HepG2 (cell line): ENCODE data around the gene DHRS12. TPM values are rescaled to one million over a fixed set of nuclear protein-coding genes. Genes with fewer than 3 reads are reported as not detected.

Experiments
- DNMT1 ChIP-seq: sonication (generic); formaldehyde crosslinking; IDR thresholded peaks from 2 replicates; pipeline ENCODE4 v1.5.1; 2020; ENCODE audit warnings: mild to moderate bottlenecking, missing genetic modification reagents
- EHMT2 ChIP-seq: fragments of 200-600 bp; sonication (generic); IDR thresholded peaks from 2 replicates; pipeline ENCODE4 v1.7.0; 2017; ENCODE audit warnings: antibody characterized with exemption, low read depth, low read length, borderline replicate concordance
- FOSL1 ChIP-seq: sonication (generic); formaldehyde crosslinking; IDR thresholded peaks from 2 replicates; pipeline ENCODE4 v1.9.0; 2021; ENCODE audit warnings: missing genetic modification reagents, borderline replicate concordance
- FOSL2 ChIP-seq: sonication (generic); formaldehyde crosslinking; IDR thresholded peaks from 2 replicates; pipeline ENCODE4 v1.4.0; 2020; ENCODE audit warnings: missing genetic modification reagents
- KDM4B ChIP-seq: sonication (generic); formaldehyde crosslinking; IDR thresholded peaks from 2 replicates; pipeline ENCODE4 v1.4.0; 2020; ENCODE audit warnings: missing genetic modification reagents
- KLF12 ChIP-seq: sonication (generic); formaldehyde crosslinking; IDR thresholded peaks from 2 replicates; pipeline ENCODE4 v1.4.0; 2020; ENCODE audit warnings: missing genetic modification reagents, borderline replicate concordance
- MEF2D ChIP-seq: sonication (generic); formaldehyde crosslinking; IDR thresholded peaks from 2 replicates; pipeline ENCODE4 v1.5.1; 2020; ENCODE audit warnings: mild to moderate bottlenecking, missing genetic modification reagents
- PCBP1 ChIP-seq: fragments of 200-400 bp; formaldehyde crosslinking; IDR thresholded peaks from 2 replicates; pipeline ENCODE4 v1.6.1; 2017; ENCODE audit warnings: mild to moderate bottlenecking, low read depth, low read length, borderline replicate concordance
- PHF20 ChIP-seq: sonication (generic); formaldehyde crosslinking; IDR thresholded peaks from 2 replicates; pipeline ENCODE4 v1.5.0; 2020; ENCODE audit warnings: mild to moderate bottlenecking, missing genetic modification reagents
- POLR2AphosphoS2 ChIP-seq: IDR thresholded peaks from 2 replicates; pipeline ENCODE4 v1.6.1; 2011; ENCODE audit warnings: low read depth, low read length, improper control_type of control experiment
- POLR2AphosphoS5 ChIP-seq: IDR thresholded peaks from 2 replicates; pipeline ENCODE4 v1.6.1; 2012; ENCODE audit warnings: low read depth, low read length
- PRMT3 ChIP-seq: sonication (generic); formaldehyde crosslinking; IDR thresholded peaks from 2 replicates; pipeline ENCODE4 v1.8.1; 2022; ENCODE audit warnings: low read depth, mild to moderate bottlenecking, moderate library complexity, missing genetic modification reagents, borderline replicate concordance
- REL ChIP-seq: sonication (generic); formaldehyde crosslinking; conservative IDR thresholded peaks from 2 replicates; pipeline ENCODE4 v1.8.0; 2022; ENCODE audit warnings: mild to moderate bottlenecking, missing genetic modification reagents, moderate library complexity
- TBP ChIP-seq: sonication (generic); formaldehyde crosslinking; IDR thresholded peaks from 2 replicates; pipeline ENCODE4 v1.5.0; 2020; ENCODE audit warnings: missing genetic modification reagents
- YEATS2 ChIP-seq: sonication (generic); formaldehyde crosslinking; IDR thresholded peaks from 2 replicates; pipeline ENCODE4 v1.4.0; 2020; ENCODE audit warnings: missing genetic modification reagents, borderline replicate concordance
- ZBTB8A ChIP-seq: sonication (generic); formaldehyde crosslinking; IDR thresholded peaks from 2 replicates; pipeline ENCODE4 v1.4.0; 2020; ENCODE audit warnings: mild to moderate bottlenecking, low read depth, missing genetic modification reagents, borderline replicate concordance
- ZMYM3 ChIP-seq: sonication (generic); formaldehyde crosslinking; IDR thresholded peaks from 2 replicates; pipeline ENCODE4 v1.5.1; 2020; ENCODE audit warnings: mild to moderate bottlenecking, missing genetic modification reagents
- ZNF460 ChIP-seq: sonication (generic); formaldehyde crosslinking; IDR thresholded peaks from 2 replicates; pipeline ENCODE4 v1.5.1; 2020; ENCODE audit warnings: missing genetic modification reagents, mild to moderate bottlenecking, borderline replicate concordance
- ZNF572 ChIP-seq: sonication (generic); formaldehyde crosslinking; IDR thresholded peaks from 2 replicates; pipeline ENCODE4 v1.5.1; 2020; ENCODE audit warnings: mild to moderate bottlenecking, missing genetic modification reagents
- ZNF672 ChIP-seq: sonication (generic); formaldehyde crosslinking; IDR thresholded peaks from 2 replicates; pipeline ENCODE4 v1.8.1; 2022; ENCODE audit warnings: missing genetic modification reagents
- polyA plus RNA-seq, 8 experiments: library from polyadenylated mRNA; depleted of rRNA in 3 of 8; stranded (reverse) in 7 of 8; unstranded in 1 of 8; fragments of >200 nt; fragmentation: Illumina TruSeq in 4 of 8; extraction: Trizol in 4 of 8; gene quantifications; 2 replicates each; pipeline versions ENCODE4 v1.2.1 to v1.2.3, GENCODE V29; 2011 to 2016; ENCODE audit warnings: low read depth in 4 of 8, missing spikeins in 1 of 8, mixed read lengths in 1 of 8; ENCODE audit not compliant: insufficient read depth in 1 of 8
- total RNA-seq, 5 experiments: library from RNA; depleted of rRNA; stranded (reverse); fragments of >200 nt; fragmentation: Illumina TruSeq; extraction: Trizol; gene quantifications; 2 replicates each; pipeline ENCODE4 v1.2.3, GENCODE V29; 2016; ENCODE audit warnings: low read depth in 1 of 5
- TF ChIP-seq, protein P1 (sequence below): sonication (generic); formaldehyde crosslinking; IDR thresholded peaks from 2 replicates; pipeline ENCODE4 v1.9.0; 2022; ENCODE audit warnings: missing genetic modification reagents, mild to moderate bottlenecking, borderline replicate concordance
- TF ChIP-seq, protein P2 (sequence below): sonication (generic); formaldehyde crosslinking; IDR thresholded peaks from 2 replicates; pipeline ENCODE4 v1.5.0; 2020; ENCODE audit warnings: mild to moderate bottlenecking, missing genetic modification reagents
- TF ChIP-seq, protein P3 (sequence below): sonication (generic); formaldehyde crosslinking; IDR thresholded peaks from 2 replicates; pipeline ENCODE4 v1.4.0; 2020; ENCODE audit warnings: mild to moderate bottlenecking, low read depth, missing genetic modification reagents
- TF ChIP-seq, protein P4 (sequence below): sonication (generic); formaldehyde crosslinking; IDR thresholded peaks from 2 replicates; pipeline ENCODE4 v1.5.0; 2020; ENCODE audit warnings: mild to moderate bottlenecking, missing genetic modification reagents

The DHRS12 gene
- total and polyA plus RNA-seq, 2 of the 13 experiments (the other 11 are each of a cell fraction or from before 2014, with no cell fraction given): 7.2 to 8.4 TPM

DNA sequence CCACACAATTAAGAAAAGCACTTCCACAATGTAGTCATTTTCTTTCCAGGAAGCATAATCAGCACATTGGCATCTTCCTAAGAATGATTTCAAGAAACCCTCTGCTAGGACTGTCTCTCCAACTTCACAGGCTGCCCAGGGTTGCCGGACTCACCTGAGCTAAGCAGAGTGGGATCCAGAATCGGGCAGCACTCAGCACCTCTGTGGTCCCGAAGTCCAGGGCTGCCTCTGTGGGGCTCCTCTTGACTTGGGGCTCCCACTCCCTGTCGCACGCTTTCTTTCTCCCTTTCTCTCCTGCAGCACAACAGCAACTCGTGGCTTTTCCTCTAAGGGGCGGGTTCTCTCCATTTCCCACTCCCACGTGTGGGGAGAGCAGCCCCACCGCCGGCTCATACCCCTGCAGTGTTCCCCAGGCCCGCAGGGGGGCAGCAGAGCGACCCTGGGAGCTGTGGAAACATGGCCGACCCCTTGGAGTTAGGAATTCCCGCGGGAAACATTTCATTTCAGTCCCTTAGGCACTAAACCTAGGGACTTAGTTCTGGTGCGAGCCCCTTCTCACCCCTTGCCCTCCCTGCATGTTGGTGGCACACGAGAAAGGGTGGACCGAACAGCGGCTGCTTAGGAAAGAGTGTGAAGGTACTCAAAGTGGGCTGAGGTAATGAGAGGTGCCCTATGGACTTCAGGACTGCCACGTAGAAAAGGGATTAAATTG, 41.1 kb upstream of the DHRS12 start, which contains the start of gene TMEM272 (continued):
- TF ChIP-seq POLR2AphosphoS5 (peak; percentile 65), ZMYM3 (CRISPR knock-in tag) (no peak), FOSL1 (CRISPR knock-in tag) (no peak), PRMT3 (CRISPR knock-in tag) (no peak), DNMT1 (CRISPR knock-in tag) (no peak), KLF12 (CRISPR knock-in tag) (no peak), TBP (CRISPR knock-in tag) (no peak), ZNF672 (CRISPR knock-in tag) (no peak), PCBP1 (no peak), MEF2D (CRISPR knock-in tag) (no peak), ZNF572 (CRISPR knock-in tag) (no peak), ZBTB8A (CRISPR knock-in tag) (no peak), POLR2AphosphoS2 (no peak), YEATS2 (no peak), ZNF460 (CRISPR knock-in tag) (no peak), PHF20 (CRISPR knock-in tag) (peak; percentile 29; the same call in 1 of the 2 replicates), EHMT2 (peak; percentile 96), FOSL2 (CRISPR knock-in tag) (peak; percentile 19; the same call in 1 of the 2 replicates), KDM4B (no peak), REL (CRISPR knock-in tag) (no peak)
- TF ChIP-seq, protein P1, sequence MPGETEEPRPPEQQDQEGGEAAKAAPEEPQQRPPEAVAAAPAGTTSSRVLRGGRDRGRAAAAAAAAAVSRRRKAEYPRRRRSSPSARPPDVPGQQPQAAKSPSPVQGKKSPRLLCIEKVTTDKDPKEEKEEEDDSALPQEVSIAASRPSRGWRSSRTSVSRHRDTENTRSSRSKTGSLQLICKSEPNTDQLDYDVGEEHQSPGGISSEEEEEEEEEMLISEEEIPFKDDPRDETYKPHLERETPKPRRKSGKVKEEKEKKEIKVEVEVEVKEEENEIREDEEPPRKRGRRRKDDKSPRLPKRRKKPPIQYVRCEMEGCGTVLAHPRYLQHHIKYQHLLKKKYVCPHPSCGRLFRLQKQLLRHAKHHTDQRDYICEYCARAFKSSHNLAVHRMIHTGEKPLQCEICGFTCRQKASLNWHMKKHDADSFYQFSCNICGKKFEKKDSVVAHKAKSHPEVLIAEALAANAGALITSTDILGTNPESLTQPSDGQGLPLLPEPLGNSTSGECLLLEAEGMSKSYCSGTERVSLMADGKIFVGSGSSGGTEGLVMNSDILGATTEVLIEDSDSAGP (CRISPR knock-in tag): peak; percentile 38; the same call in 1 of the 2 replicates
- TF ChIP-seq, protein P2, sequence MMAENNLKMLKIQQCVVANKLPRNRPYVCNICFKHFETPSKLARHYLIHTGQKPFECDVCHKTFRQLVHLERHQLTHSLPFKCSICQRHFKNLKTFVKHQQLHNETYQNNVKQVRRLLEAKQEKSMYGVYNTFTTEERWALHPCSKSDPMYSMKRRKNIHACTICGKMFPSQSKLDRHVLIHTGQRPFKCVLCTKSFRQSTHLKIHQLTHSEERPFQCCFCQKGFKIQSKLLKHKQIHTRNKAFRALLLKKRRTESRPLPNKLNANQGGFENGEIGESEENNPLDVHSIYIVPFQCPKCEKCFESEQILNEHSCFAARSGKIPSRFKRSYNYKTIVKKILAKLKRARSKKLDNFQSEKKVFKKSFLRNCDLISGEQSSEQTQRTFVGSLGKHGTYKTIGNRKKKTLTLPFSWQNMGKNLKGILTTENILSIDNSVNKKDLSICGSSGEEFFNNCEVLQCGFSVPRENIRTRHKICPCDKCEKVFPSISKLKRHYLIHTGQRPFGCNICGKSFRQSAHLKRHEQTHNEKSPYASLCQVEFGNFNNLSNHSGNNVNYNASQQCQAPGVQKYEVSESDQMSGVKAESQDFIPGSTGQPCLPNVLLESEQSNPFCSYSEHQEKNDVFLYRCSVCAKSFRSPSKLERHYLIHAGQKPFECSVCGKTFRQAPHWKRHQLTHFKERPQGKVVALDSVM: no peak
- TF ChIP-seq, protein P3, sequence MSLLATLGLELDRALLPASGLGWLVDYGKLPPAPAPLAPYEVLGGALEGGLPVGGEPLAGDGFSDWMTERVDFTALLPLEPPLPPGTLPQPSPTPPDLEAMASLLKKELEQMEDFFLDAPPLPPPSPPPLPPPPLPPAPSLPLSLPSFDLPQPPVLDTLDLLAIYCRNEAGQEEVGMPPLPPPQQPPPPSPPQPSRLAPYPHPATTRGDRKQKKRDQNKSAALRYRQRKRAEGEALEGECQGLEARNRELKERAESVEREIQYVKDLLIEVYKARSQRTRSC (CRISPR knock-in tag): no peak
- TF ChIP-seq, protein P4, sequence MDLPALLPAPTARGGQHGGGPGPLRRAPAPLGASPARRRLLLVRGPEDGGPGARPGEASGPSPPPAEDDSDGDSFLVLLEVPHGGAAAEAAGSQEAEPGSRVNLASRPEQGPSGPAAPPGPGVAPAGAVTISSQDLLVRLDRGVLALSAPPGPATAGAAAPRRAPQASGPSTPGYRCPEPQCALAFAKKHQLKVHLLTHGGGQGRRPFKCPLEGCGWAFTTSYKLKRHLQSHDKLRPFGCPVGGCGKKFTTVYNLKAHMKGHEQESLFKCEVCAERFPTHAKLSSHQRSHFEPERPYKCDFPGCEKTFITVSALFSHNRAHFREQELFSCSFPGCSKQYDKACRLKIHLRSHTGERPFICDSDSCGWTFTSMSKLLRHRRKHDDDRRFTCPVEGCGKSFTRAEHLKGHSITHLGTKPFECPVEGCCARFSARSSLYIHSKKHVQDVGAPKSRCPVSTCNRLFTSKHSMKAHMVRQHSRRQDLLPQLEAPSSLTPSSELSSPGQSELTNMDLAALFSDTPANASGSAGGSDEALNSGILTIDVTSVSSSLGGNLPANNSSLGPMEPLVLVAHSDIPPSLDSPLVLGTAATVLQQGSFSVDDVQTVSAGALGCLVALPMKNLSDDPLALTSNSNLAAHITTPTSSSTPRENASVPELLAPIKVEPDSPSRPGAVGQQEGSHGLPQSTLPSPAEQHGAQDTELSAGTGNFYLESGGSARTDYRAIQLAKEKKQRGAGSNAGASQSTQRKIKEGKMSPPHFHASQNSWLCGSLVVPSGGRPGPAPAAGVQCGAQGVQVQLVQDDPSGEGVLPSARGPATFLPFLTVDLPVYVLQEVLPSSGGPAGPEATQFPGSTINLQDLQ: no peak
